Activated naive CD8-positive, alpha-beta T cell treated with anti-CD3 and anti-CD28 coated beads, Interleukin-2, amount 10 ng/mL, durations not matched to agents 7 days and 5 days (primary cell): Measurements from ENCODE around the gene RPN2. TPM values are rescaled to one million over a fixed set of nuclear protein-coding genes. Genes with fewer than 3 reads are reported as not detected.

Source experiments
- total RNA-seq, 2 experiments: library from RNA; stranded (reverse); gene quantifications; one replicate each; pipeline ENCODE4 v1.2.3, GENCODE V29; 2021

RPN2 gene
- total RNA-seq, 2 experiments from 2014 or later = 126 to 135 TPM

Other genes starting within 250 kb of the RPN2 start
- gene SAMHD1, start 227.6 kb upstream of the RPN2 start, total RNA-seq = 100 to 1,000 TPM; 222 to 229 TPM
- 10 to 100 TPM; 46.8 to 49.4 TPM for gene RBL1, start 83.3 kb upstream of the RPN2 start, total RNA-seq
- 1 to 10 TPM; 2.0 to 2.5 TPM for gene MROH8, start 218 bp downstream of the RPN2 start, total RNA-seq
- not detected for gene GHRH, start 82.5 kb downstream of the RPN2 start, total RNA-seq
- 10 to 100 TPM; 12.0 to 13.4 TPM for gene MANBAL, start 110.3 kb downstream of the RPN2 start, total RNA-seq
- gene SRC, start 166.8 kb downstream of the RPN2 start, total RNA-seq = 1 to 10 TPM; 4.5 to 5.6 TPM